ENCODE measurements around the gene CCDC85C. TPM values are rescaled to one million over a fixed set of nuclear protein-coding genes. Genes with fewer than 3 reads are reported as not detected.

Gene CCDC85C
- total and polyA plus RNA-seq, 9 donors = 2.1 to 28.4 (median 13.1) TPM

- WGBS, 3 donors = 0 to 1% (median 0%) methylated on average over 59 to 82 of the region's 82 CpGs
- Histone ChIP-seq H3K27ac (peak within 1 kb of the TSS; percentile 56 to 84), H3K4me3 (peak within 1 kb of the TSS; percentile 90), H3K27me3 (no peaks in the 10 kb centered on the region), H3K4me1 (ENCODE audit: insufficient read depth) (peaks cover 8% of the 10 kb centered on the region), H3K36me3 (no peaks in the 10 kb centered on the region), H3K9me3 (no peaks in the 10 kb centered on the region)
- no peak for TF ChIP-seq CTCF (IDR thresholded peaks at IDR 0.05)
- peak; percentile 98 for TF ChIP-seq POLR2A (IDR thresholded peaks at IDR 0.05)
- peak; percentile 40 for TF ChIP-seq EP300 (IDR thresholded peaks at IDR 0.05)
- peak; percentile 100 for DNase-seq
- intact Hi-C loops (cut with DNase I) = no loop called here
Observed at GRCh38 chr14:99480917-99481744, 122.9 kb downstream of the CCDC85C start, which contains the start of gene CCNK. TSS of gene CCNK (plus strand) at chr14:99481409. CDS start at chr14:99492678, 11,269 bp downstream.

GRCh38 chr14:99479906-99480869 lies 123.8 kb downstream of the CCDC85C start, which contains the start of gene SETD3:
TSS of gene SETD3 (minus strand) at chr14:99480859. CDS start at chr14:99465805, 15,054 bp downstream.
- H3K4me3 ChIP-seq = peak within 1 kb of the TSS; percentile 90
- H3K27me3 ChIP-seq = no peaks in the 10 kb centered on the region
- TF ChIP-seq POLR2A (IDR thresholded peaks at IDR 0.05) (peak; percentile 43), CTCF (IDR thresholded peaks at IDR 0.05) (no peak), EP300 (IDR thresholded peaks at IDR 0.05) (no peak)
- no peaks in the 10 kb centered on the region for H3K9me3 ChIP-seq
- peak within 1 kb of the TSS; percentile 56 to 84 for H3K27ac ChIP-seq
- 0 to 1% (median 1%) methylated on average over 68 to 122 of the region's 122 CpGs for WGBS, 3 donors
- H3K4me1 ChIP-seq (ENCODE audit: insufficient read depth) = peaks cover 8% of the 10 kb centered on the region
- intact Hi-C loops (cut with DNase I) = no loop called here
- peak; percentile 46 to 73 (median 67) for DNase-seq
- no peaks in the 10 kb centered on the region for H3K36me3 ChIP-seq

GRCh38 chr14:99479160-99479905 lies 124.7 kb downstream of the CCDC85C start:
- DNase-seq = no peak
- intact Hi-C loops (cut with DNase I) = no loop called here
- H3K27me3 ChIP-seq = no peaks in the 10 kb centered on the region
- TF ChIP-seq POLR2A (IDR thresholded peaks at IDR 0.05) = no peak
- TF ChIP-seq CTCF (IDR thresholded peaks at IDR 0.05) = no peak
- no peak for TF ChIP-seq EP300 (IDR thresholded peaks at IDR 0.05)
- no peaks in the 10 kb centered on the region for H3K36me3 ChIP-seq
- no peaks in the 10 kb centered on the region for H3K9me3 ChIP-seq
- peak overlapping the region; percentile 81 for H3K4me3 ChIP-seq
- H3K4me1 ChIP-seq (ENCODE audit: insufficient read depth) = peaks cover 8% of the 10 kb centered on the region
- peak overlapping the region in 1 of 2 donors; percentile 84 for H3K27ac ChIP-seq
- 4 to 10% (median 6%) methylated on average over 18 of the region's 18 CpGs for WGBS, 3 donors

All from ovary (tissue), 9 donors.